Fibroblast of lung (primary cell): Measurements from ENCODE around the gene NDUFB5. TPM values are rescaled to one million over a fixed set of nuclear protein-coding genes. Genes with fewer than 3 reads are reported as not detected.

Experiments used
- DNase-seq, 2 donors: peaks; one replicate each; pipeline versions ENCODE4 v3.0.0 to v3.0.0-alpha.2; 2010; ENCODE audit warnings: low read depth in 2 of 2
- H2AFZ ChIP-seq: 2 replicates; pipeline ENCODE4 v1.5.1; 2012; ENCODE audit warnings: low read length, control low read depth, inconsistent platforms
- H3K27ac ChIP-seq: 2 replicates; pipeline ENCODE4 v1.5.1; 2011; ENCODE audit warnings: low read length, control low read depth; ENCODE audit not compliant: insufficient read depth
- H3K27me3 ChIP-seq: 2 replicates; pipeline ENCODE4 v1.5.1; 2011; ENCODE audit warnings: mild to moderate bottlenecking, low read length; ENCODE audit not compliant: control insufficient read depth, insufficient read depth
- H3K36me3 ChIP-seq: 2 replicates; pipeline ENCODE4 v1.5.1; 2011; ENCODE audit warnings: low read length; ENCODE audit not compliant: control insufficient read depth, insufficient read depth
- H3K4me1 ChIP-seq: 2 replicates; pipeline ENCODE4 v1.5.1; 2011; ENCODE audit warnings: low read length; ENCODE audit not compliant: control insufficient read depth, insufficient read depth; ENCODE audit errors: extremely low read depth
- H3K4me2 ChIP-seq: 2 replicates; pipeline ENCODE4 v1.5.1; 2011; ENCODE audit warnings: low read length, control low read depth; ENCODE audit not compliant: insufficient read depth; ENCODE audit errors: extremely low read depth
- H3K4me3 ChIP-seq, 4 experiments: fragments of 200-600 bp in 1 of 4; sonication (generic) in 1 of 4; replicated peaks in 1 of 4; 2 replicates each; pipeline ENCODE4 v1.5.1; 2011 to 2016; ENCODE audit warnings: low read length in 4 of 4, low read depth in 3 of 4, mild to moderate bottlenecking in 3 of 4, control low read depth in 2 of 4, inconsistent platforms in 1 of 4, mixed read lengths in 1 of 4; ENCODE audit not compliant: insufficient read depth in 1 of 4; ENCODE audit errors: control extremely low read depth in 1 of 4
- H3K79me2 ChIP-seq: 2 replicates; pipeline ENCODE4 v1.5.1; 2012; ENCODE audit warnings: mild to moderate bottlenecking, low read length, inconsistent platforms; ENCODE audit not compliant: control insufficient read depth, insufficient read depth
- H3K9ac ChIP-seq: 2 replicates; pipeline ENCODE4 v1.5.1; 2011; ENCODE audit warnings: mild to moderate bottlenecking, low read length, control low read depth; ENCODE audit not compliant: insufficient read depth
- H3K9me3 ChIP-seq: 2 replicates; pipeline ENCODE4 v1.5.1; 2012; ENCODE audit warnings: low read depth, low read length; ENCODE audit not compliant: control insufficient read depth, insufficient read depth
- H4K20me1 ChIP-seq: 2 replicates; pipeline ENCODE4 v1.5.1; 2011; ENCODE audit warnings: low read length; ENCODE audit not compliant: control insufficient read depth, insufficient read depth; ENCODE audit errors: extremely low read depth
- CTCF ChIP-seq, 2 donors: IDR thresholded peaks in 1 of 2; conservative IDR thresholded peaks in 1 of 2; 1 replicate in 1 of 2; 2 replicates in 1 of 2; pipeline ENCODE4 v1.5.1; 2011 to 2012; ENCODE audit warnings: low read length in 2 of 2, control low read depth in 1 of 2, inconsistent platforms in 1 of 2, low read depth in 1 of 2, mild to moderate bottlenecking in 1 of 2
- EZH2 ChIP-seq: IDR thresholded peaks from 2 replicates; pipeline ENCODE4 v1.5.1; 2012; ENCODE audit warnings: low read length, control low read depth, mild to moderate bottlenecking; ENCODE audit errors: missing control alignments
- polyA minus RNA-seq: library from RNA; depleted of rRNA, polyadenylated mRNA; stranded (reverse); fragments of >200 nt; gene quantifications from 2 replicates; pipeline ENCODE4 v1.2.3, GENCODE V29; 2011; ENCODE audit warnings: low replicate concordance
- polyA plus RNA-seq, 2 donors: library from polyadenylated mRNA; depleted of rRNA in 1 of 2; stranded (reverse) in 1 of 2; unstranded in 1 of 2; fragments of >200 nt; gene quantifications; 2 replicates each; pipeline ENCODE4 v1.2.1, GENCODE V29; 2011 to 2012; ENCODE audit warnings: missing spikeins in 1 of 2
- total RNA-seq: library from RNA; depleted of rRNA; stranded (reverse); fragments of >200 nt; gene quantifications from 2 replicates; pipeline ENCODE4 v1.2.1, GENCODE V29; 2014

NDUFB5 gene
- total RNA-seq (120 and 153 TPM in 2 replicates), polyA plus RNA-seq (53.8 and 57.5 TPM in 2 replicates), polyA minus RNA-seq (2.6 and 5.2 TPM in 2 replicates)
- 63.3 and 67.4 TPM in 2 replicates for polyA plus RNA-seq (2012)

- DNase-seq: peak; percentile 96 to 98
- Histone ChIP-seq H3K79me2 (peaks cover 45% of the 10 kb centered on the region), H3K9me3 (no peaks in the 10 kb centered on the region), H4K20me1 (no peaks in the 10 kb centered on the region), H3K4me1 (no peaks in the 10 kb centered on the region), H3K9ac (peak within 1 kb of the TSS; percentile 97), H3K27ac (peak within 1 kb of the TSS; percentile 99), H3K27me3 (no peaks in the 10 kb centered on the region), H3K36me3 (peaks cover 2% of the 10 kb centered on the region), H3K4me3 (peak within 1 kb of the TSS; percentile 95 to 99 (median 98)), H3K4me2 (peak within 1 kb of the TSS; percentile 94), H2AFZ (peak within 1 kb of the TSS; percentile 92)
- TF ChIP-seq CTCF (conservative IDR thresholded peaks at IDR 0.05 in 1 of 2, IDR thresholded peaks at IDR 0.05 in 1 of 2; ENCODE audit: low read depth in 1 of 2, low read length in 2 of 2) (no peak), EZH2 (no peak)
Measured at GRCh38 chr3:179604321-179605078, at the start of gene NDUFB5, which contains the start of gene MRPL47. Gene NDUFB5 (plus strand): TSS chr3:179604794. CDS start chr3:179604816, 22 bp downstream. Gene MRPL47 (minus strand): TSS chr3:179604638. CDS start chr3:179604624, 14 bp downstream.

GRCh38 chr3:179558742-179559364, 45.7 kb upstream of the NDUFB5 start:
- H3K9ac ChIP-seq: no peak overlapping the region
- no peaks in the 10 kb centered on the region for H4K20me1 ChIP-seq
- H3K4me3 ChIP-seq: no peak overlapping the region
- H3K4me1 ChIP-seq: peaks cover under 1% of the 10 kb centered on the region
- H3K4me2 ChIP-seq: no peak overlapping the region
- DNase-seq: peak; percentile 58 to 84
- peaks cover 4% of the 10 kb centered on the region for H3K79me2 ChIP-seq
- H3K9me3 ChIP-seq: no peaks in the 10 kb centered on the region
- H3K36me3 ChIP-seq: no peaks in the 10 kb centered on the region
- H3K27me3 ChIP-seq: no peaks in the 10 kb centered on the region
- H3K27ac ChIP-seq: no peak overlapping the region
- no peak overlapping the region for H2AFZ ChIP-seq
- TF ChIP-seq EZH2 (no peak), CTCF (conservative IDR thresholded peaks at IDR 0.05 in 1 of 2, IDR thresholded peaks at IDR 0.05 in 1 of 2; ENCODE audit: low read depth in 1 of 2, low read length in 2 of 2) (peak; percentile 92 to 95)

- H4K20me1 ChIP-seq: no peaks in the 10 kb centered on the region
- no peak overlapping the region for H3K4me3 ChIP-seq
- H3K27me3 ChIP-seq: no peaks in the 10 kb centered on the region
- H3K79me2 ChIP-seq: peaks cover 22% of the 10 kb centered on the region
- TF ChIP-seq EZH2 (no peak), CTCF (conservative IDR thresholded peaks at IDR 0.05 in 1 of 2, IDR thresholded peaks at IDR 0.05 in 1 of 2; ENCODE audit: low read depth in 1 of 2, low read length in 2 of 2) (no peak)
- DNase-seq: no peak
- H3K36me3 ChIP-seq: no peaks in the 10 kb centered on the region
- no peak overlapping the region for H2AFZ ChIP-seq
- H3K4me2 ChIP-seq: no peak overlapping the region
- no peak overlapping the region for H3K27ac ChIP-seq
- H3K4me1 ChIP-seq: peaks cover 3% of the 10 kb centered on the region
- H3K9me3 ChIP-seq: no peaks in the 10 kb centered on the region
- no peak overlapping the region for H3K9ac ChIP-seq
Measured at GRCh38 chr3:179560791-179561190, 43.8 kb upstream of the NDUFB5 start.
